K562 (cell line): ENCODE measurements around the gene MGST2. TPM values are rescaled to one million over a fixed set of nuclear protein-coding genes. Genes with fewer than 3 reads are reported as not detected.

Experiments
- ATAC-seq: fragments of 200-7000 bp; cut with Tn5 transposase; 3 replicates; pipeline ENCODE4 v1.9.1; 2020; ENCODE audit warnings: moderate library complexity
- BruUV-seq: library from RNA; stranded (reverse); fragments of 400-500 nt; replicated peaks from 2 replicates; lab custom pipeline; 2021; lab: Mats Ljungman, UMichigan
- CTCF ChIA-PET: fragments of 300-600 bp; formaldehyde crosslinking; extraction: SDS; loops from one replicate; lab custom pipeline; 2021; ENCODE audit warnings: low intra/inter-chr PET ratio; lab: Yijun Ruan, JAX
- POLR2A ChIA-PET: fragments of 300-600, 350-650 bp; sonication (Branson Sonifier 250); formaldehyde crosslinking; extraction: SDS; loops from one replicate; lab custom pipeline; 2021; ENCODE audit warnings: antibody characterized with exemption, inconsistent platforms; lab: Yijun Ruan, JAX
- DNase-seq, 4 experiments: peaks; one replicate each; pipeline versions ENCODE4 v3.0.0 to v3.0.0-alpha.2; 2011 to 2018; ENCODE audit warnings: low spot score in 3 of 4, mixed read lengths in 3 of 4; ENCODE audit errors: extremely low read depth in 1 of 4
- FAIRE-seq: peaks from 2 replicates; lab custom pipeline; 2011; peaks lifted over from hg19 to GRCh38; lab: Jason Lieb, UNC
- H2AFZ ChIP-seq: 2 replicates; pipeline ENCODE4 v1.6.0; 2011; ENCODE audit warnings: low read depth, low read length, control low read depth, inconsistent platforms
- H3K27ac ChIP-seq: fragments of 200-600 bp; 3 replicates; pipeline ENCODE4 v1.8.0; 2011; ENCODE audit warnings: low read depth, mild to moderate bottlenecking, control low read depth, inconsistent platforms, low read length, moderate library complexity, mixed read lengths; ENCODE audit errors: extremely low read depth
- H3K27me3 ChIP-seq, 2 experiments: fragments of 300-600 bp in 1 of 2; 2 replicates in 1 of 2; 3 replicates in 1 of 2; pipeline versions ENCODE4 v1.6.0 to v1.8.0; 2011; ENCODE audit warnings: inconsistent platforms in 2 of 2, low read length in 2 of 2, mild to moderate bottlenecking in 1 of 2, mixed read lengths in 1 of 2, moderate library complexity in 1 of 2; ENCODE audit not compliant: control insufficient read depth in 2 of 2, insufficient read depth in 2 of 2
- H3K36me3 ChIP-seq: fragments of 300-600 bp; 3 replicates; pipeline ENCODE4 v1.8.0; 2011; ENCODE audit warnings: mild to moderate bottlenecking, low read length, inconsistent platforms; ENCODE audit not compliant: control insufficient read depth, insufficient read depth
- H3K4me1 ChIP-seq, 2 experiments: fragments of 200-600 bp in 1 of 2; replicated peaks in 1 of 2; 2 replicates in 1 of 2; 3 replicates in 1 of 2; pipeline versions ENCODE4 v1.5.1 to v1.8.0; 2011; ENCODE audit warnings: inconsistent platforms in 2 of 2, low read length in 2 of 2, mild to moderate bottlenecking in 1 of 2, mixed read lengths in 1 of 2, moderate library complexity in 1 of 2; ENCODE audit not compliant: control insufficient read depth in 2 of 2, insufficient read depth in 2 of 2
- H3K4me2 ChIP-seq: 2 replicates; pipeline ENCODE4 v1.6.1; 2011; ENCODE audit warnings: low read length, control low read depth, inconsistent platforms, mixed read lengths; ENCODE audit not compliant: insufficient read depth
- H3K4me3 ChIP-seq: fragments of 200-600 bp; sonication (generic), shearing (Covaris generic); 2 replicates; pipeline ENCODE4 v1.5.1; 2016; ENCODE audit warnings: control low read depth, inconsistent platforms
- H3K79me2 ChIP-seq: fragments of 200-600 bp; 3 replicates; pipeline ENCODE4 v1.8.0; 2011; ENCODE audit warnings: low read length, inconsistent platforms; ENCODE audit not compliant: control insufficient read depth, insufficient read depth
- H3K9ac ChIP-seq, 2 experiments: 2 replicates each; pipeline versions ENCODE4 v1.6.0 to v1.6.1; 2011; ENCODE audit warnings: low read depth in 2 of 2, low read length in 2 of 2, control low read depth in 1 of 2, inconsistent platforms in 1 of 2, mild to moderate bottlenecking in 1 of 2, mixed read lengths in 1 of 2; ENCODE audit not compliant: insufficient read depth in 1 of 2
- H3K9me1 ChIP-seq: one replicate; pipeline ENCODE4 v1.6.0; 2011; ENCODE audit warnings: inconsistent platforms, mild to moderate bottlenecking, low read length, moderate library complexity; ENCODE audit not compliant: control insufficient read depth, insufficient read depth
- H3K9me3 ChIP-seq: replicated peaks from 2 replicates; pipeline ENCODE4 v1.5.1; 2011; ENCODE audit warnings: low read depth, low read length, inconsistent platforms; ENCODE audit not compliant: control insufficient read depth, insufficient read depth
- H4K20me1 ChIP-seq: replicated peaks from 2 replicates; pipeline ENCODE4 v1.6.1; 2011; ENCODE audit warnings: low read length, inconsistent platforms, mixed read lengths; ENCODE audit not compliant: control insufficient read depth, insufficient read depth
- ETV1 ChIP-seq: fragments of 450-650 bp; conservative IDR thresholded peaks from 2 replicates; pipeline ENCODE4 v1.6.1; 2016; ENCODE audit warnings: missing genetic modification characterization, control low read depth, low read depth, missing compliant biosample characterization
- ETV5 ChIP-seq: sonication (generic); formaldehyde crosslinking; IDR thresholded peaks from 2 replicates; pipeline ENCODE4 v1.4.0; 2020; ENCODE audit warnings: low read depth, mild to moderate bottlenecking, missing genetic modification reagents
- FOXO4 ChIP-seq: fragments of 450-650 bp; formaldehyde crosslinking; IDR thresholded peaks from 2 replicates; pipeline ENCODE4 v1.4.0; 2020; ENCODE audit warnings: mild to moderate bottlenecking, moderate library complexity
- GMEB1 ChIP-seq: fragments of 250-450 bp; sonication (Bioruptor Pico); IDR thresholded peaks from 2 replicates; pipeline ENCODE4 v1.4.0; 2020; ENCODE audit warnings: mild to moderate bottlenecking
- IFI16 ChIP-seq: fragments of 250-450 bp; sonication (Bioruptor Pico); IDR thresholded peaks from 2 replicates; pipeline ENCODE4 v2.1.2; 2022; ENCODE audit warnings: mild to moderate bottlenecking, inconsistent platforms
- RBM34 ChIP-seq: fragments of 200-400 bp; formaldehyde crosslinking; IDR thresholded peaks from 2 replicates; pipeline ENCODE4 v1.6.1; 2018; ENCODE audit warnings: low read length, borderline replicate concordance; ENCODE audit not compliant: insufficient read depth
- RFX1 ChIP-seq: fragments of 450-650 bp; IDR thresholded peaks from 2 replicates; pipeline ENCODE4 v1.6.1; 2016; ENCODE audit warnings: mild to moderate bottlenecking, moderate library complexity
- XRCC3 ChIP-seq: fragments of 450-650 bp; IDR thresholded peaks from 2 replicates; pipeline ENCODE4 v1.6.1; 2017; ENCODE audit warnings: mild to moderate bottlenecking, moderate library complexity
- ZNF282 ChIP-seq: sonication (generic); formaldehyde crosslinking; IDR thresholded peaks from 2 replicates; pipeline ENCODE4 v1.8.1; 2023; ENCODE audit warnings: missing genetic modification reagents
- ZNF445 ChIP-seq: fragments of 250-450 bp; sonication (Bioruptor Pico); IDR thresholded peaks from 2 replicates; pipeline ENCODE4 v1.4.0; 2020; ENCODE audit warnings: low read depth, mild to moderate bottlenecking, moderate library complexity
- WGBS: fragments of 100-300 bp; shearing (Covaris generic); methylation state at CpG from one replicate; pipeline ENCODE4 v1.1.6; 2016; ENCODE audit warnings: low coverage, mixed read lengths; ENCODE audit not compliant: insufficient coverage; ENCODE audit errors: missing lambda C conversion rate; 5-methylcytosine and 5-hydroxymethylcytosine counted together
- in situ Hi-C: fragments of 300-500 bp; cut with MboI; formaldehyde crosslinking; loops from 4 replicates; pipeline ENCODE4 v1.15.0; 2018; ENCODE audit warnings: inconsistent platforms, mixed read lengths
- intact Hi-C: fragments of 100-400 bp; cut with micrococcal nuclease; formaldehyde crosslinking; loops from 2 replicates; pipeline ENCODE4 v1.14.2; 2022
- polyA plus RNA-seq, 8 experiments: library from polyadenylated mRNA; depleted of rRNA in 4 of 8; stranded (reverse) in 5 of 8; unstranded in 3 of 8; fragments of >200 nt; fragmentation: Nextera tagmentation in 2 of 8; fragmentation: Illumina TruSeq in 1 of 8; extraction: Ambion mirVana in 2 of 8; extraction: Trizol in 1 of 8; gene quantifications; 2 replicates each; pipeline versions ENCODE4 v1.2.1 to v1.2.3, GENCODE V29; 2011 to 2014; ENCODE audit warnings: inconsistent platforms in 1 of 8, missing spikeins in 1 of 8
- total RNA-seq, 7 experiments: library from RNA; depleted of rRNA in 6 of 7; stranded (reverse); fragments of >200 nt in 6 of 7; fragmentation: Illumina TruSeq in 2 of 7; extraction: Trizol in 2 of 7; gene quantifications; 2 replicates each; pipeline versions ENCODE4 v1.2.1 to v1.2.3, GENCODE V29; 2011 to 2021; ENCODE audit warnings: low replicate concordance in 1 of 7

The MGST2 gene
- total and polyA plus RNA-seq, 9 of the 15 experiments (the other 6 are each of a cell fraction or from before 2014, with no cell fraction given) = 38.7 to 115 (median 84.6) TPM

GRCh38 chr4:139720806-139721205 lies 55.2 kb downstream of the MGST2 start:
- H3K9ac ChIP-seq = no peak overlapping the region
- DNase-seq (no peak), FAIRE-seq (no peak), ATAC-seq (no peak)
- no peak overlapping the region for H3K27ac ChIP-seq
- in situ Hi-C loops = no loop called here
- no peak overlapping the region for H3K4me3 ChIP-seq
- no TSS peak for BruUV-seq
- ChIA-PET CTCF (no interaction called here), POLR2A (no interaction called here)
- intact Hi-C loops = no loop called here
- peaks cover 0 to 4% of the 10 kb centered on the region in 2 experiments; a peak in 1 of 5 replicates for H3K27me3 ChIP-seq
- no peaks in the 10 kb centered on the region for H3K9me1 ChIP-seq
- H3K4me2 ChIP-seq = no peak overlapping the region
- no peaks in the 10 kb centered on the region for H3K4me1 ChIP-seq
- no peaks in the 10 kb centered on the region; the same call in 1 of the 2 replicates for H4K20me1 ChIP-seq
- H2AFZ ChIP-seq = no peak overlapping the region
- H3K9me3 ChIP-seq = no peaks in the 10 kb centered on the region
- H3K79me2 ChIP-seq = no peaks in the 10 kb centered on the region
- WGBS = 61% methylated on average over 6 of the region's 6 CpGs
- no peaks in the 10 kb centered on the region for H3K36me3 ChIP-seq
- TF ChIP-seq ZNF282 (CRISPR knock-in tag) = no peak
- no peak for TF ChIP-seq XRCC3
- no peak for TF ChIP-seq GMEB1 (CRISPR knock-in tag)
- no peak for TF ChIP-seq RFX1
- no peak for TF ChIP-seq ETV5
- TF ChIP-seq IFI16 (CRISPR knock-in tag) = no peak
- TF ChIP-seq ETV1 (tag) = no peak
- no peak for TF ChIP-seq RBM34
- no peak for TF ChIP-seq FOXO4 (CRISPR knock-in tag)
- no peak for TF ChIP-seq ZNF445 (CRISPR knock-in tag)
- TF ChIP-seq, all 486 proteins: peak for 0
